Endothelial cell of umbilical vein (primary cell): ENCODE measurements around the gene CDH20. TPM values are rescaled to one million over a fixed set of nuclear protein-coding genes. Genes with fewer than 3 reads are reported as not detected.

ENCODE experiments used
- BruUV-seq: library from RNA; stranded (reverse); fragments of 400-500 nt; replicated peaks from 2 replicates; lab custom pipeline; 2021; lab: Mats Ljungman, UMichigan
- CTCF ChIA-PET: fragments of 300-600, 350-600 bp; sonication (Branson Sonifier 250); formaldehyde crosslinking; loops from one replicate; lab custom pipeline; 2021; ENCODE audit warnings: antibody characterized with exemption, inconsistent platforms; lab: Charles Lee
- POLR2A ChIA-PET: fragments of 300-600, 350-600 bp; sonication (Branson Sonifier 250); formaldehyde crosslinking; loops from one replicate; lab custom pipeline; 2021; ENCODE audit warnings: antibody characterized with exemption, inconsistent platforms; lab: Charles Lee
- DNase-seq: peaks from one replicate; pipeline ENCODE4 v3.0.0-alpha.2; 2011; ENCODE audit warnings: low read depth, low spot score
- FAIRE-seq: peaks from 2 replicates; lab custom pipeline; 2011; peaks lifted over from hg19 to GRCh38; lab: Jason Lieb, UNC
- H2AFZ ChIP-seq: 2 replicates; pipeline ENCODE4 v1.6.0; 2012; ENCODE audit warnings: low read depth, low read length, control low read depth, inconsistent platforms
- H3K27ac ChIP-seq: 2 replicates; pipeline ENCODE4 v1.5.1; 2011; ENCODE audit warnings: low read depth, mild to moderate bottlenecking, control low read depth, low read length, moderate library complexity; ENCODE audit not compliant: insufficient read depth
- H3K27me3 ChIP-seq, 2 experiments: 2 replicates each; pipeline versions ENCODE4 v1.6.0 to v1.6.1; 2011; ENCODE audit warnings: low read length in 2 of 2, mixed read lengths in 1 of 2; ENCODE audit not compliant: control insufficient read depth in 2 of 2, insufficient read depth in 2 of 2
- H3K36me3 ChIP-seq, 2 experiments: 2 replicates in 1 of 2; 3 replicates in 1 of 2; pipeline ENCODE4 v1.5.1; 2011; ENCODE audit warnings: low read length in 2 of 2, mild to moderate bottlenecking in 1 of 2, moderate library complexity in 1 of 2; ENCODE audit not compliant: control insufficient read depth in 2 of 2, insufficient read depth in 2 of 2; ENCODE audit errors: extremely low read depth in 1 of 2
- H3K4me1 ChIP-seq: 3 replicates; pipeline ENCODE4 v1.5.1; 2011; ENCODE audit warnings: mild to moderate bottlenecking, low read length; ENCODE audit not compliant: control insufficient read depth, insufficient read depth; ENCODE audit errors: extremely low read depth
- H3K4me2 ChIP-seq: 2 replicates; pipeline ENCODE4 v1.6.1; 2011; ENCODE audit warnings: low read length, control low read depth, mixed read lengths; ENCODE audit not compliant: insufficient read depth
- H3K4me3 ChIP-seq, 3 experiments: fragments of 200-600 bp in 1 of 3; sonication (generic), shearing (Covaris generic) in 1 of 3; replicated peaks in 1 of 3; 2 replicates each; pipeline ENCODE4 v1.5.1; 2011 to 2016; ENCODE audit warnings: control low read depth in 3 of 3, low read length in 3 of 3, mild to moderate bottlenecking in 2 of 3, inconsistent platforms in 1 of 3, low read depth in 1 of 3, moderate library complexity in 1 of 3; ENCODE audit not compliant: insufficient read depth in 1 of 3
- H3K79me2 ChIP-seq: 2 replicates; pipeline ENCODE4 v1.6.0; 2012; ENCODE audit warnings: low read length, inconsistent platforms; ENCODE audit not compliant: control insufficient read depth, insufficient read depth
- H3K9ac ChIP-seq: replicated peaks from 2 replicates; pipeline ENCODE3; 2011; ENCODE audit warnings: low read length, control low read depth; ENCODE audit not compliant: insufficient read depth; ENCODE audit errors: extremely low read depth
- H3K9me1 ChIP-seq: replicated peaks from 3 replicates; pipeline ENCODE4 v1.6.0; 2011; ENCODE audit warnings: mild to moderate bottlenecking, low read length; ENCODE audit not compliant: control insufficient read depth, insufficient read depth; ENCODE audit errors: extremely low read depth
- H3K9me3 ChIP-seq: replicated peaks from 2 replicates; pipeline ENCODE4 v1.5.1; 2012; ENCODE audit warnings: low read length, inconsistent platforms; ENCODE audit not compliant: control insufficient read depth, insufficient read depth
- H4K20me1 ChIP-seq: replicated peaks from 2 replicates; pipeline ENCODE3; 2011; ENCODE audit warnings: mild to moderate bottlenecking, low read length; ENCODE audit not compliant: control insufficient read depth, insufficient read depth; ENCODE audit errors: extremely low read depth
- CTCF ChIP-seq, 2 donors: IDR thresholded peaks; 1 replicate in 1 of 2; 2 replicates in 1 of 2; pipeline ENCODE4 v1.5.1; 2011; ENCODE audit warnings: low read length in 2 of 2, mild to moderate bottlenecking in 2 of 2, moderate library complexity in 2 of 2, control low read depth in 1 of 2, inconsistent platforms in 1 of 2, low read depth in 1 of 2; ENCODE audit not compliant: insufficient read depth in 1 of 2; ENCODE audit errors: extremely low read depth in 1 of 2
- FOS ChIP-seq: IDR thresholded peaks from 2 replicates; pipeline ENCODE4 v1.6.1; 2011; ENCODE audit warnings: mild to moderate bottlenecking, low read length, moderate library complexity, borderline replicate concordance; ENCODE audit not compliant: insufficient read depth
- GATA2 ChIP-seq: IDR thresholded peaks from 2 replicates; pipeline ENCODE4 v1.7.0; 2011; ENCODE audit warnings: low read depth, mild to moderate bottlenecking, moderate library complexity, mixed read lengths, low read length; ENCODE audit not compliant: insufficient read length, insufficient read depth
- JUN ChIP-seq: IDR thresholded peaks from 2 replicates; pipeline ENCODE4 v1.6.1; 2011; ENCODE audit warnings: borderline replicate concordance, low read depth; ENCODE audit not compliant: insufficient read length, insufficient read depth
- MYC ChIP-seq: IDR thresholded peaks from one replicate; pipeline ENCODE4 v1.6.1; 2011; ENCODE audit warnings: mild to moderate bottlenecking, low read depth, low read length
- dilution Hi-C: fragments of 300-500 bp; cut with MboI; formaldehyde crosslinking; loops from one replicate; pipeline ENCODE4 v1.15.0; 2019; ENCODE audit warnings: low sequenced_read_pairs; ENCODE audit not compliant: extremely low pct_ligation_motif_present
- intact Hi-C: fragments of 100-400 bp; cut with micrococcal nuclease; formaldehyde crosslinking; loops from one replicate; pipeline ENCODE4 v1.10.0; 2022
- polyA plus RNA-seq, 4 experiments: library from polyadenylated mRNA; depleted of rRNA in 3 of 4; stranded (reverse) in 3 of 4; unstranded in 1 of 4; fragments of >200 nt; gene quantifications; 2 replicates each; pipeline versions ENCODE4 v1.2.1 to v1.2.3, GENCODE V29; 2011 to 2012; ENCODE audit warnings: missing spikeins in 1 of 4
- small RNA-seq: library from RNA; depleted of rRNA; stranded (forward); fragments of <200 nt; gene quantifications from one replicate; pipeline ENCODE3, GENCODE V24; 2012; ENCODE audit warnings: low replicate concordance, low read depth; ENCODE audit not compliant: insufficient read depth, insufficient read length
- total RNA-seq: library from RNA; stranded (reverse); gene quantifications from 2 replicates; pipeline ENCODE4 v1.2.3, GENCODE V29; 2021

CDH20 gene
- total and polyA plus RNA-seq, 2 donors (not counting 3 experiments of a cell fraction or from before 2014, with no cell fraction given): not detected

- TF ChIP-seq GATA2 (peak; percentile 29), FOS (peak; percentile 54), MYC (no peak), CTCF (IDR thresholded peaks at IDR 0.05; ENCODE audit: extremely low read depth in 1 of 2, insufficient read depth in 1 of 2, low read depth in 1 of 2, low read length in 2 of 2) (no peak), JUN (no peak)
- peaks cover 2% of the 10 kb centered on the region for H3K79me2 ChIP-seq
- dilution Hi-C loops: no loop called here
These were observed 269.6 kb downstream of the CDH20 start for GRCh38 chr18:61602836-61603235.

More at GRCh38 chr18:61602836-61603235, 269.6 kb downstream of the CDH20 start:
- Histone ChIP-seq H3K27ac (peak overlapping the region; percentile 97), H3K4me3 (no peak overlapping the region), H3K27me3 (no peaks in the 10 kb centered on the region), H3K9me1 (no peaks in the 10 kb centered on the region), H3K9ac (peak overlapping the region; percentile 23), H2AFZ (no peak overlapping the region), H4K20me1 (no peaks in the 10 kb centered on the region), H3K4me2 (peak overlapping the region; percentile 23), H3K4me1 (peaks cover 64% of the 10 kb centered on the region), H3K36me3 (no peaks in the 10 kb centered on the region), H3K9me3 (no peaks in the 10 kb centered on the region)
- POLR2A ChIA-PET: no interaction called here
- no TSS peak for BruUV-seq
- intact Hi-C loops: loop anchor here (10.0 kb wide), 1 partner anchor 732 kb away; no protein-coding TSS in a partner anchor
- CTCF ChIA-PET: no interaction called here
- peak; percentile 15 for FAIRE-seq
- peak; percentile 32 for DNase-seq

Small RNAs within 50 kb of the gene (small RNA-seq; reads per million reads assigned to genes)
- not detected for gene RNU6-116P
